Measurements from ENCODE around the gene LRBA.

LRBA gene

DNA sequence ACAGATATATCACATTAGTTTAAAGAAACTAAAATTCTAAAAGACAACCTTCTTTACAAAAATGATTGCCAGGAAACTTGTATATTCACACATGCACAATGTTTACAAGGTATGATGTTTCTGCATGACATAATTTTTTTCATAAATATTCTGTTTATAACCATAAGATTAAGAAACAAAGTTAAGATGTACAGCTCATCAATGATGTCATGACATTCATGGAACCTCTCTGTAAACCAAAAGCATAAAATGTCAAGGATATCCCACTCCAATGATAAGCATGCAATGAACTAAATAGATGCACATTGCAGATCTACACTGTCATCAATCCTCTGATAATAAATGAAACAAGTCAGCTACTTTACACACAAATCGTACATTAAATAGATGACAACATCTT, 297.1 kb downstream of the LRBA start:
- H3K27me3 ChIP-seq (ENCODE audit: control insufficient read depth, insufficient read depth, low read length): no peaks in the 10 kb centered on the region
- H3K9ac ChIP-seq (ENCODE audit: low read length): no peak overlapping the region
- no peaks in the 10 kb centered on the region for H3K36me3 ChIP-seq (ENCODE audit: control insufficient read depth, insufficient read depth, low read length)
- no peak overlapping the region for H3K27ac ChIP-seq (ENCODE audit: low read depth, low read length)
- no peaks in the 10 kb centered on the region for H3K4me1 ChIP-seq (ENCODE audit: control insufficient read depth, insufficient read depth, low read length)
- H3K4me3 ChIP-seq (ENCODE audit: low read length): no peak overlapping the region

DNA sequence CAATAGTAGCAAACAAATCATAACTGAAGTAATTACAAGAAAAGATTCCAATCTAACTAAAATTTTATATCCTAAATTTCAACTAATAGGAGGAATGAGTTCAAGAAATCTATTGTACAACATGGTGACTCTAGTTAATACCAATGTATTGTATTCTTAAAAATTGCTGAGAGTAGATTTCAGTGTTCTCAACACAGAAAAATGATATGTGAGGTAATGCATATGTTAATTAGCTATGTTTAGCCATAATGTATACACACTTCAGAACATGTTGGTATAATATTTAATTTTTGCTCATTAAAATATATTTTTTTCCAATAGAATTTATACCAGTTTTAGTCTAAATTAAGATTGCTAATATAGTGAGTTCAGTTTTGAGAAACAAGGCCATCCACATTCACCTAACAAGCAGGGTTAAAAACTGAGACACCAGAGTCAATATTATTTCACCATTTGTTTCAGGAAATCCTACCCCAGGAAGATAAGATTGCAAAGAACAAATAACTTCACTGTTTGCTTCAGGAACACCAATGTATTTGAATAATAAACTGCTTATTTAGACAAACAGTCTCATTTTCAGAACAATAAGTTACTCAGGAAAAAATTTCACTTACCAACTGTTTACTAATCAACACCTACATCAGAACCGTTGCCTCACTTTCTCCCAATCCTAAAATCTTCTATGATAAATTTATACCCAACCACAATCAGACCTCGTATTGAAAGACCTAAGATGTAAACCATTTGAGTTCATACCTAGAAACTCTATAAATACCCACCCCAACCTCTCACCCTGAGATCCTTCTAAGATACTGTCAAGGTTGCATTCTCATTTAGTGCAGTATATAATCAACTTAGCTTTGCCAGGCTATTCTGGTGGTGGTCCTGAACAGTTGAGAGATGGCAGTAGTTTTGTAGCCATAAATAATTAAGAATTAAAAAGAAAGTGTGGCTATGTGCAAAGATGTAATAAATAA, 300.3 kb downstream of the LRBA start:
- Histone ChIP-seq H3K27ac (ENCODE audit: low read depth, low read length) (no peak overlapping the region), H3K27me3 (ENCODE audit: control insufficient read depth, insufficient read depth, low read length) (no peaks in the 10 kb centered on the region), H3K4me1 (ENCODE audit: control insufficient read depth, insufficient read depth, low read length) (no peaks in the 10 kb centered on the region), H3K4me3 (ENCODE audit: low read length) (no peak overlapping the region), H3K36me3 (ENCODE audit: control insufficient read depth, insufficient read depth, low read length) (no peaks in the 10 kb centered on the region), H3K9ac (ENCODE audit: low read length) (no peak overlapping the region)

DNA sequence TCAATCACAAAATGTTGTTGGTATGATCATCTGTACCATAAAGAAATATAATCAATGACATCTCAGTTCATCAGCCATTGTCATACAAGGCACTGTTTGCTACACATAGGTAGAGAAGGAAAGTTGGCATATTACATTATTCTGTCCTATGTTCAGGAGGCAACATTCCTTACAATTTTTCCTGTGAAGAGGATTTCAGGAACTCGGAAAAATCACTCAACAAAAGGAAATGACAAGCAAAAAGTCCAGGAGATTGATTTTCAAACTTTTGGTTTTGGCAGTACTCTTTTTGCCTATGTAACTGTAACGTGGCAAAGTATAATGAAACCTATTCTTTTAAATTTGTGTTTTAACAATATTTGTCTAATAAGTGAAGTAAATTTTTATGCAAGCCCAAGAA, 301.8 kb downstream of the LRBA start:
- H3K9ac ChIP-seq (ENCODE audit: low read length): no peak overlapping the region
- no peaks in the 10 kb centered on the region for H3K36me3 ChIP-seq (ENCODE audit: control insufficient read depth, insufficient read depth, low read length)

DNA sequence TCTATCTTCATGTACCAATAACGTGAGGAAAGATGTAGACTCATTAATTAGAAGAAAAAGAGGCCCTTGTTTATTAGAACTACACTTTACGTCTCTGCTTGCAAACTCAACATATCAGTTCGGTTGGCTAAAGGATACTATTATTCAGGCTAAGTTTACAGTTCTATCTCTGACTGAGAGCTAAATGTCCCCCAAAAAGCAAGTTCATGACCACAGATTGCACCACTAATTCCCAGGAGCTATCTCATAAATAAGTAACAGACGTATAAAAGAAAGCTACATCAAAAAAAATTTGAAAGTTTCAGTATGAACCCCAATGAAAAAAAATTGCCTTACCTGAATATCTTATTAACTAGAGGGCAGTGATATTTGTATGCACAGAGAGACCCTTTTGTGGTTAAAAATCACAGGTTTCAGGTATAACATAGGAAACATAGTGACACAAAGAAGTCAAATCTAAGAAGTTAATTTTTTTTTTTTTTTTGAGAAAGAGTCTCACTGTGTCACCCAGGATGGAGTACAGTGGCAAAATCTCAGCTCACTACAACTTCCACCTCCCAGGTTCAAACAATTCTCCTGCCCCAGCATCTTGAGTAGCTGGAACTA, 304.2 kb downstream of the LRBA start:
- Histone ChIP-seq H3K4me1 (ENCODE audit: control insufficient read depth, insufficient read depth, low read length) (no peaks in the 10 kb centered on the region), H3K36me3 (ENCODE audit: control insufficient read depth, insufficient read depth, low read length) (no peaks in the 10 kb centered on the region), H3K27ac (ENCODE audit: low read depth, low read length) (no peak overlapping the region), H3K4me3 (ENCODE audit: low read length) (no peak overlapping the region), H3K9ac (ENCODE audit: low read length) (no peak overlapping the region), H3K27me3 (ENCODE audit: control insufficient read depth, insufficient read depth, low read length) (no peaks in the 10 kb centered on the region)

More for the DNA sequence above, 301.8 kb downstream of the LRBA start:
- Histone ChIP-seq H3K4me3 (ENCODE audit: low read length) (no peak overlapping the region), H3K27ac (ENCODE audit: low read depth, low read length) (no peak overlapping the region), H3K27me3 (ENCODE audit: control insufficient read depth, insufficient read depth, low read length) (no peaks in the 10 kb centered on the region), H3K4me1 (ENCODE audit: control insufficient read depth, insufficient read depth, low read length) (no peaks in the 10 kb centered on the region)

DNA sequence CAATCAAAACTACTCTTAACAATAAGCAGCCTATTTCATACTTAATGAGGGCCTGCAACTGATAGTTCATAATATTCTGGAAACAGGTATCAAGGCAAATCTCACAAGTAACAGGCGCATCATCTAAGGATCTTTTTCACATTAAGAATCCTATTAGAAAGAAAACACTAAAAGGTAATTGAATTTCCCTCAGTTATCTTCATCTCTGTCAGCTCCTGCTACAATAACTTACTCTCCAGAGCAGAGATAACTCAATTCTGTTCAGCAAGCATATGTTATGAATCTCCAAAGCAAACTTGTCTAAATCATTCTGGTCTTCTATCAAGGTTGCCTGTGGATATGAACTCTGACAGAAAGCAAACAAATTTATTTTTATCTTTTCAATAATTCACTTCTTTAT, 307.1 kb downstream of the LRBA start:
- Histone ChIP-seq H3K9ac (ENCODE audit: low read length) (no peak overlapping the region), H3K27me3 (ENCODE audit: control insufficient read depth, insufficient read depth, low read length) (no peaks in the 10 kb centered on the region), H3K4me3 (ENCODE audit: low read length) (no peak overlapping the region)

DNA sequence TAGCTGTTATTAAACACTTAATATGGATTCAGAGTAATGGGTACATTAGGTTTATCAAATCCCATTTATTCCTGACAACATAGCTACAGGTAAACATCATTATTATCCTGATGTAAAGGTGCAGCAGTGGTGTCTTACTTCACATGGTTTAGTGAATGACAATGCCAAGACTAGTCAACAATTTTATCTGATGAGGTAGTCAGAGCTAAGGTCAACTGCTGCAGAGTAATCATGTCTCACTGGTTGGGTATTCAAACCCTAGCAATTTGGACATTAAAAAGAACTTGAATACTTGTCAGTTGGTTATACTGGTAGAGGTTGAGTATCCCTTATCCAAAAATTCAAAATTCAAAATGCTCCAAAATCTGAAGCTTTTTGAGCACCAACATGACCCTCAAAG, 315.5 kb downstream of the LRBA start:
- Histone ChIP-seq H3K36me3 (ENCODE audit: control insufficient read depth, insufficient read depth, low read length) (no peaks in the 10 kb centered on the region), H3K27ac (ENCODE audit: low read depth, low read length) (no peak overlapping the region), H3K4me1 (ENCODE audit: control insufficient read depth, insufficient read depth, low read length) (no peaks in the 10 kb centered on the region), H3K27me3 (ENCODE audit: control insufficient read depth, insufficient read depth, low read length) (no peaks in the 10 kb centered on the region), H3K9ac (ENCODE audit: low read length) (no peak overlapping the region), H3K4me3 (ENCODE audit: low read length) (no peak overlapping the region)

More for the DNA sequence above, 307.1 kb downstream of the LRBA start:
- Histone ChIP-seq H3K4me1 (ENCODE audit: control insufficient read depth, insufficient read depth, low read length) (no peaks in the 10 kb centered on the region), H3K36me3 (ENCODE audit: control insufficient read depth, insufficient read depth, low read length) (no peaks in the 10 kb centered on the region), H3K27ac (ENCODE audit: low read depth, low read length) (no peak overlapping the region)

DNA sequence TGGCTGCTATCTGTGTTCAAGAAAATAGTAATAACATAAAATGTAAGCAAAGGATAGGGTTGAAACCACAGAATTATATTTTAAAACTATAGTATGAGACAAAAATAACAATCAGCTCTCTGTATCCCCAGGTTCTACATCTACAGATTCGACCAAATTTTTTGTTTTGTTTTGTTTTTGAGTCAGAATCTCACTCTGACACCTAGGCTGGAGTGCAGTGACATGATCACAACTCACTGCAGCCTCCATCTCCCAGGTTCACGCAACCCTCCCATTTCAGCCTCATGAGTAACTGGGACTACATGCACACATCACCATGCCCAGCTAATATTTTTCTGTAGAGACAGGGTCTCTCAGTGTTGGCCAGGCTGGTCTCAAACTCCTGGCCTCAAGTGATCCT, 319.9 kb downstream of the LRBA start:
- Histone ChIP-seq H3K27me3 (ENCODE audit: control insufficient read depth, insufficient read depth, low read length) (no peaks in the 10 kb centered on the region), H3K36me3 (ENCODE audit: control insufficient read depth, insufficient read depth, low read length) (no peaks in the 10 kb centered on the region), H3K9ac (ENCODE audit: low read length) (no peak overlapping the region), H3K27ac (ENCODE audit: low read depth, low read length) (no peak overlapping the region), H3K4me1 (ENCODE audit: control insufficient read depth, insufficient read depth, low read length) (no peaks in the 10 kb centered on the region), H3K4me3 (ENCODE audit: low read length) (no peak overlapping the region)

DNA sequence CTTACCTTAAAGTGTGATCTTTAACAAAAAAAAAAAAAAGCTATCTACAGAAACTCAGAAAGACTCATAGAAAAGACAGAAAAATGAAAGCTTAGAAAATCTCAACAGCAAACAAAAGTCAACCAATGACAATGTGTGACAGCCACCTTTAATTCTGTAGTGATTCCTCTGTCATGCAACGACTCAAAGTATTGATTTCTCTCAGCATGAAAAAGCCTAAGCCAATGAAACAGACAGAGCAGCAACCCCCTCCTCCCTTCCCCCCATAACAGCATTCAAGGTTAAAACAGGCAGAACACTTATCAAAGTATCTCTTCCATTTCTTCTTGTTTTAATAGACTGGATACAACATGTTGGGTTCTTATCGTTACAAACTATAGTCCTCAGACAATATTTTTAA, 320.6 kb downstream of the LRBA start:
- no peak overlapping the region for H3K9ac ChIP-seq (ENCODE audit: low read length)
- H3K27me3 ChIP-seq (ENCODE audit: control insufficient read depth, insufficient read depth, low read length): no peaks in the 10 kb centered on the region
- H3K27ac ChIP-seq (ENCODE audit: low read depth, low read length): no peak overlapping the region
- H3K4me1 ChIP-seq (ENCODE audit: control insufficient read depth, insufficient read depth, low read length): no peaks in the 10 kb centered on the region
- H3K4me3 ChIP-seq (ENCODE audit: low read length): no peak overlapping the region
- H3K36me3 ChIP-seq (ENCODE audit: control insufficient read depth, insufficient read depth, low read length): no peaks in the 10 kb centered on the region

DNA sequence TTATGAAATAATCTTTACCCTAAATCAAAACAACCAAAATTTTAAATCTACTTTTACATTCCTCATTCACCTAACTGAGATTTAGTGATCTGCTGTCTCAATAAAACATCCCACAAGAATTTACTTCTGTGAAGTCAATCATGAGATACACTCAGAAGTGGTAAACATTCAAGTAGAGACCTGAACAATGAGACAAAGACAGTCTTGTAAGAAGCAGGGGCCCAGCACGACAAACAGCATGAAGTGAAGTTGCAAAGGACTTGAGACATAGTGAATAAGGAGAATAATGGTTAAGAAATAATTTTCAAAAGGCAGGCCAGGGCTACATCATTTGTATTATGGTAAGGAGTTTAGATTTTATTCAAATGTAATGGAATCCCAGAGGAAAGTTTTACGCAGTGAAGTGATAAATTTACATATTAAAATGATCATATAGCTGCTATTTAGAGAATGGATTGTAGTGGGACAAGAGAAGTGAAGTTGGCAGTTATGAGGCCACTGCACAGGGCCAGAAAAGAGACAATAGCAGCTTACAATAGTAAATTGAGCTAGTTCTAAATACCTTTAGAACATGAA, 331.2 kb downstream of the LRBA start:
- Histone ChIP-seq H3K27ac (ENCODE audit: low read depth, low read length) (no peak overlapping the region), H3K4me1 (ENCODE audit: control insufficient read depth, insufficient read depth, low read length) (no peaks in the 10 kb centered on the region), H3K4me3 (ENCODE audit: low read length) (no peak overlapping the region), H3K9ac (ENCODE audit: low read length) (no peak overlapping the region), H3K27me3 (ENCODE audit: control insufficient read depth, insufficient read depth, low read length) (no peaks in the 10 kb centered on the region), H3K36me3 (ENCODE audit: control insufficient read depth, insufficient read depth, low read length) (peaks cover 2% of the 10 kb centered on the region)

DNA sequence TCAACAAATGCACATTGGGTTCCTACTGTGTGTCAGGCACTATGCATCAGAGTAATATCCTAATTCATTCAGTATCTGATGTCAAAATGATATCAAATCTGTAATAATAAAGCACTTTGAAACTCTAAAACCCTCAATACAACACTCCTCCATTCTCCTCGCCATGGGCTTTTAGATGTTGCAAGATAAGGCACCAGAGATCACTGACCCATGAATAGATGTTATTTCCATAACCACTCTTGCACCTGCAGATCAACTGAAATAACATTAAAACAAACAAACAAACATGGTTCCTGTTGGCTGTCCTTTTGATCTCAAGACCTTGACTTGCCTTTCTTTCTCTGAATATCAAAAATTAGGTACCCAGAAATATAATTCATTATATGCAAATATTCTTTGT, 333.0 kb downstream of the LRBA start:
- Histone ChIP-seq H3K9ac (ENCODE audit: low read length) (no peak overlapping the region), H3K4me1 (ENCODE audit: control insufficient read depth, insufficient read depth, low read length) (no peaks in the 10 kb centered on the region), H3K27ac (ENCODE audit: low read depth, low read length) (no peak overlapping the region), H3K4me3 (ENCODE audit: low read length) (no peak overlapping the region), H3K36me3 (ENCODE audit: control insufficient read depth, insufficient read depth, low read length) (peaks cover 2% of the 10 kb centered on the region), H3K27me3 (ENCODE audit: control insufficient read depth, insufficient read depth, low read length) (no peaks in the 10 kb centered on the region)

DNA sequence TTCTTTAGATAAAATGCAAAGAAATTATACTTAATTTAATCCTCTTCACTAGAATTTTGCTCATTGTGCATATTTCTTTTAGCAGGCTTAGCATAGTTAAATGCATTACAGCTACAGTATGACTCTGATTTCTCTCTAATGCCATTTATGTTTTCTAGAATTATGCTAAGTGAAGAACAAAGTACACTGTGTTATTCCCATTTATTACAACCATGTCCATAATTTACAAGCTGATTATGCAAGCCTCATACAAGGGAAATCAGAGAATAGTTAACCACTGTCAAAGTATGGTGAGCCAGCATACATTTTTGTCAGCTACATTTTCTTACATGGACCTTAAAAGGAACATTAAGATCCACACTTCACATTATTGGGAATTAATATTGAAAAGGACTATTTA, 334.0 kb downstream of the LRBA start:
- Histone ChIP-seq H3K36me3 (ENCODE audit: control insufficient read depth, insufficient read depth, low read length) (peaks cover 2% of the 10 kb centered on the region), H3K27me3 (ENCODE audit: control insufficient read depth, insufficient read depth, low read length) (no peaks in the 10 kb centered on the region), H3K4me3 (ENCODE audit: low read length) (no peak overlapping the region), H3K9ac (ENCODE audit: low read length) (no peak overlapping the region), H3K4me1 (ENCODE audit: control insufficient read depth, insufficient read depth, low read length) (no peaks in the 10 kb centered on the region), H3K27ac (ENCODE audit: low read depth, low read length) (no peak overlapping the region)

DNA sequence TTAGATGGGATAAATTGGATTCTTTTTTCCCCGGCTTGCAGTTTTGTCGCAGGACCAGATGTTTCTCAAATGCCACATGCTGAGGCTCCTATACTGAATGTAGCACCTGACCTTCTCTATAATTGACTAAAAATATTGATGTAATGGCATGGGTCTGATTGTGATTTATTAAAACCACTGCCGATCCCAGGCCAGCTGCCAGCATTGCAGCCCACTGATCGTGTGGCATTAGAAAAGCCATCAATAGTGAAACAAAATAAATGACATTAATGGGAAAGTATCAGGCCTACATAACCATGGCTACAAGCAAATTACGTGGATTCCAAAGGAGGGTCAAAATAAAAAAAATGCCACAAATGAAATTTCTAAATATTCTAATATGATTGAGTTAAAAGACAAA, 334.4 kb downstream of the LRBA start:
- H3K4me3 ChIP-seq (ENCODE audit: low read length): no peak overlapping the region
- H3K9ac ChIP-seq (ENCODE audit: low read length): no peak overlapping the region
- peaks cover 2% of the 10 kb centered on the region for H3K36me3 ChIP-seq (ENCODE audit: control insufficient read depth, insufficient read depth, low read length)
- no peaks in the 10 kb centered on the region for H3K27me3 ChIP-seq (ENCODE audit: control insufficient read depth, insufficient read depth, low read length)
- no peak overlapping the region for H3K27ac ChIP-seq (ENCODE audit: low read depth, low read length)
- no peaks in the 10 kb centered on the region for H3K4me1 ChIP-seq (ENCODE audit: control insufficient read depth, insufficient read depth, low read length)

Measured in rectal smooth muscle tissue (tissue), 1 donor.